ENCODE results near the gene SLC25A21.

GRCh38 chr14:36942522-36943245 is 229.7 kb downstream of the SLC25A21 start:
- TF ChIP-seq CTCF (IDR thresholded peaks at IDR 0.05): no peak
- TF ChIP-seq POLR2A (IDR thresholded peaks at IDR 0.05): no peak
- TF ChIP-seq EP300 (IDR thresholded peaks at IDR 0.05): no peak

Data from ovary (tissue), 3 donors.